DND-41 (cell line): ENCODE data around the gene SPC24.

Source experiments
- CTCF ChIP-seq: IDR thresholded peaks from 2 replicates; pipeline ENCODE4 v1.5.1; 2012; ENCODE audit warnings: borderline replicate concordance, low read length, moderate library complexity, mild to moderate bottlenecking; ENCODE audit not compliant: poor library complexity, severe bottlenecking; ENCODE audit errors: extremely low read depth
- EZH2 ChIP-seq: IDR thresholded peaks from 3 replicates; pipeline ENCODE4 v1.6.1; 2012; ENCODE audit warnings: borderline replicate concordance, low read depth, mild to moderate bottlenecking, moderate library complexity, low read length, inconsistent platforms; ENCODE audit not compliant: severe bottlenecking

- TF ChIP-seq CTCF: no peak
- no peak for TF ChIP-seq EZH2
Measured at GRCh38 chr19:11171144-11171543, 15.6 kb upstream of the SPC24 start.
